CD4-positive, alpha-beta T cell treated with Interleukin-17A for 1 hour (primary cell): ENCODE results near the gene ATP2B2.
"Not testable (repeated sequence)": the region's sequence is repeated elsewhere in the genome, so short reads cannot be mapped to it uniquely, and the experiment has no call there.

Experiments used
- DNase-seq: peaks from one replicate; pipeline ENCODE4 v3.0.0-alpha.2; 2020

The ATP2B2 gene

GRCh38 chr3:10505050-10505790 is at the start of gene ATP2B2:
TSS of gene ATP2B2 (minus strand) at chr3:10505586. CDS start at chr3:10449543, 56,043 bp downstream.
- peak; percentile 5 for DNase-seq

- no peak for DNase-seq
Observed at GRCh38 chr3:10554746-10555145, 49.4 kb upstream of the ATP2B2 start.

- no peak for DNase-seq
Observed at GRCh38 chr3:10554236-10554611, 48.8 kb upstream of the ATP2B2 start.

GRCh38 chr3:10553591-10554235 is 48.3 kb upstream of the ATP2B2 start:
- DNase-seq: no peak

- DNase-seq: peak; percentile 30
Observed at GRCh38 chr3:10552631-10552943, 47.2 kb upstream of the ATP2B2 start.

- DNase-seq: peak; percentile 76
Observed at GRCh38 chr3:10551821-10552630, 46.6 kb upstream of the ATP2B2 start.

DNA sequence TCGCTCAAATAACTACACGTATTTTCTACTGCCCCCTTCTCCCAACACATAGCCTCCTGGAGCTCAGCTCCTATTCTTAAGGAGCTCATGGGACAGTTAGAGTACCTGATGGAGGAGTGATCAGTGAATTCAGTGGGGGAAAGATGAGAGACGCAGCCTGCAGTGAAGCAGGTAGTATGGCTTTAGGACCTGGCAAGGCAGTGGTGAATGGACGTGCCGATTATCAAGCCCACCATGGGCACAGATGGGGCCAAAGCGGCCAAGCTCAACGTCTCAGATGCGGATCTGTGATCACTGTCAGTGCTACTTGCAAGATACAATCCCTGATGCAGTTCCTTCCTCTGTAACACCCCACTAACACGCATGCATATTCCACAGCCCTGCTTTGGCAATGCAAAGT is 45.8 kb upstream of the ATP2B2 start:
- no peak for DNase-seq

DNA sequence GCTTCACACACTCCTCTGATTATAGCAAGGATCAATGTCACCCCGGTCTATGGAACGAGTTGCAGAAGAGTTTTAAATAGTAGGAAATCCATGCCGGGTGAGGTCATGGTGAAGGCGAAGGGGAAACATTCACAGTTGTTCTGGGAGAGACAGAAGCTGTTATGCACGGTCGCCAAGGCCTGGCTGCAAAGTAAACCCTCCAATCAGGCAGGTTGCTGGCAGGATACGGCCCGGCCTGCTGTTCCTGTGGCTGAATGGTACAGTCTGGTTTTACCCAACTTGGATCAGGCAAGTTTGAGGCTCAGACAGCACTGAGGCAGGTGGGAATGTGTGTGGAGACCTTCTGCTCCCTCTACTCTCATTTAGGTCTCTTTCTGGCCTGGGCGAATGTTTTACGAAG is 45.3 kb upstream of the ATP2B2 start:
- no peak for DNase-seq

GRCh38 chr3:10549617-10550230 is 44.3 kb upstream of the ATP2B2 start:
- DNase-seq: no peak

DNA sequence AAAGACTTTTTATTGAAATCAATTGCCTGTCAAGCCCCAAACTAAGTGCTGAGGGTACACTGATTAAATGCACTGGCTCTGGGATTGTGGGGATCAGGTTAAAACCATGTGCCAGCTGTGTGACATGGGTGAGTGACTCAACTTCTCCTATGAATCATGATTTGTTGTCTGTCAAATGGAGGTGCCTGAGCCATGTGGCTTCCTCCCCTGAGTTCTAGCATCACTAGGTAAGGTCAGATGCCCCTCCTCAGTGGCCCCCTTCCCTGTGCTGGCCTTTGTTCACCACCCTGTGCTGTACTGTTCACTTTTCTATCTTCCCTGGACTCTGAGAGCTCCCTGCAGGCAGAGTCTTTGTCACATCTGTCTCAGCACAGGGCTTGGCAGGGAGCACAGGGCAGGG is 43.6 kb upstream of the ATP2B2 start:
- DNase-seq: no peak

DNA sequence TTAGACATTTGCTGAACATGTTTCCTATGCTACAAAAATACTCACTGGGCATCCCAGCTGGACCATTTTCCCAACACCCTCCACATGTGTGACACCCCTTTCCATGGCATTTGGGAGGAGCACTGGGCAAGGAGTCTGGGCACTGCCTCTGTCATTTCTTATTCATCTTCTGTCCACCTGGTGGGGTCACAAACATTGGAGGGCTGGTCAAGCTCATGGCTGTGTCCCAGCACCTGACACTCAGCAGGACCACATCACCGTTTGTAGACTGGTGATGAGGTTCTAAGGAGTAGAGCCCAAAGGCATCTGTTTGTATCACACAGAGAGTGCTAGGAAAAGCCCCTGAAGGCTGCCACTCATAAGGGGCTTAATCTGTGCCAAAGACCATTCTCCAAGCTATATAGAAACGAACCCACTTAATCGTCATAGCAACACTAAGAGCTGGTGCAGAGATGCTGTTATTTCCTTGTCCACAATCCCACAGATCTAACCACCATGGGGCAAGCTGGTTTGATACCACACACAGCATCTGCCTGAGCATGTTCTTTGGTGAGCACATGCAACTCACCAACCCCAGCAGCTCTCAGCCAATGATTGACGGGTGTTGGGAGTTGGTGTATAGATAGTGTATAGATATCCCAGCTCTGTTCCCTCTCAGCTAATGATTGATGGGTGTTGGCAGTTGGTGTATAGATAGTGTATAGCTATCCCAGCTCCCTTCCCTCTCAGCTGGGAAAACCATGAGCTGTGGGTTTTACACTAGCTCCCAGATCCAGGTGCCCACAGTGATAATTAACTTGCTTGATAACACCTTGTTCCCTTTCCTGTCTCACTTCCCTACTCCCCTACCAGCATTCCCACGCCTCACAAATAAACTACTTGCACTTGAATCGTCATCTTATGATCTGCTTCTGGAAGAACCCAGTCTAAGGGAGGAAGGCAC is 42.7 kb upstream of the ATP2B2 start:
- peak; percentile 20 for DNase-seq

- no peak for DNase-seq
Observed at GRCh38 chr3:10547413-10547812, 42.0 kb upstream of the ATP2B2 start.

DNA sequence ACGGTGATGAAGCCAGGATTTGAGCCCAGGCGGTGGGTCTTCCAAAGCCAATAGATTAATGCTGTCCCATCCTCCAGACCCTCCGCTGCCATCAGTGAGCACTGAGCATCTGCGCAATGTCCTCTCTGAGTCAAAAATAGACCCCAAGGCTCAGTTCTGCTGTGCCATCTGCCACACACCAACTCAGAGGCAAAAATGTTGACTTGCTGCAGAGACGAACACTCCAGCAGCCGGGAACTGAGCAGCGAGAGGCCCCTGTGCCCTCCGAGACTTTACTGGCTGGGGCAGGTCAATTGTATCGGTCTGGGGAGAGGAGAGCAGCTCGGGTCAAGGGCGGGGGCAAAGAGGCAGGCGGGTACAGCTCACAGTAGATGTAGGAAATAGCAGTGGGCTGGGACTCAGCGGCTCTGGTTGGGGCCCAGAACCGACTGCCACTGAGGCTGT is 41.5 kb upstream of the ATP2B2 start:
- no peak for DNase-seq

DNA sequence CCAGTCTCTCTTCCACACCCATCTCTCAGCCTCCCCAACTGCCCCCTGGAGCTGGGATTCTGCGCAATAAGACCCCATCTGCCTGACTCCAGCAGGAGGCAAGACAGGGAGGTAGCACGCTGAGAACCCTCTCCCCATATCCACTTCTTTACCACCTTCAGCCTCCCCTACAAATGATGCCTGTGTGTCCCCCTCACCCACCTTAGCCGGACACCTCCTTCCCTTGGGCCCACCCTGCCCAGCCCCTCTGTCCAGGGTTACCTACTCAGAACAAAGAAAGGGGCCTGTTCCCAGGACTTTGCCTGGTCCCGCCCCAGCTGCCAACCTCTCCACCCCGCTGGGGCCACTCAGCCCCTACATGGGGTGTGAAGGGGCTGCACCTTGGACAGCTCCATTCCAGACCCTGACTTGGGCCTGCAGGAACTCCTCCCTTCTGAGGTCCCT is 40.8 kb upstream of the ATP2B2 start:
- no peak for DNase-seq

- no peak for DNase-seq
Observed at GRCh38 chr3:10542518-10542917, 37.1 kb upstream of the ATP2B2 start.

DNA sequence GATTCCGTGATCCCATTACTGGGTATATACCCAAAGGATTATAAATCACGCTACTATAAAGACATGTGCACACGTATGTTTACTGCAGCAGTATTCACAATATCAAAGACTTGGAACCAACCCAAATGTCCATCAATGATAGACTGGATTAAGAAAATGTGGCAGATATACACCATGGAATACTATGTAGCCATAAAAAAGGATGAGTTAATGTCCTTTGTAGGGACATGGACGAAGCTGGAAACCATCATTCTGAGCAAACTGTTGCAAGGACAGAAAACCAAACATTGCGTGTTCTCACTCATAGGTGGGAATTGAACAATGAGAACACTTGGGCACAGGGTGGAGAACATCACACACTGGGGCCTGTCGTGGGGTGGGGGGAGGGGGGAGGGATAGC is 35.0 kb upstream of the ATP2B2 start:
- not testable (repeated sequence) for DNase-seq

DNA sequence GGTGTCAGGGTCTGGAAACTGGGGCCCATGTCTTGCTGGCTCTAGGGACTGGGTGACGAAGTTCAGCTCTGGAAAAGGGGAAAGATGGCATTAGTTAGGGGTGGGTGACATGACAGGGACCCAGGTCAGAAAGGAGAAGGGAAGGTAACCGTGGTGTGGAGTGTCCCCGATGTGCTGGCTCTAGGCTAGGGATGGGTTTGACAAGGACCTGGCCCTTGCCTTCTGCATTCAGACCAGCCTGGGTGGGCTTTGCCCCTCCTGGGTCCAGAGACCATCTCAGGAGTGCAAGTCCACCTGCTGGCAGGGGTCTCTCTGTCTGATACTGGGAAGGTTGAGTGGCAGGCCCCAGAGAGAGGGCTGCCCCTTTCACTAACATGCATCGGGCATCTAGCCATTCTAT is 28.7 kb upstream of the ATP2B2 start:
- no peak for DNase-seq

DNA sequence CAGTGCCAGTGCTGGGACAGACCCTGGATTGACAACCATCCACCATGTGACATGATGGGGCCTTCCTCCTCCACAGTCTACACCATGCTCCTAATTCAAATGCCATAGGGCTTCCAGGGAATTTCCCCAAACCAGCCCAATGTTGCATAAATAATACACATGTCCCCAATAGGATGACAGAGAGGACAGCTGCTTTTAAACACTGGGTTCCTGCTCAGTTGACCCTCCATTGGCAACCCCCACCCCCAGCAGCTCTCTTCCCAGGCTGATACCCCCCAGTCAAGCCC is 28.3 kb upstream of the ATP2B2 start:
- no peak for DNase-seq

GRCh38 chr3:10532939-10533736 is 27.8 kb upstream of the ATP2B2 start:
- DNase-seq: no peak

- DNase-seq: no peak
Observed at GRCh38 chr3:10531031-10531430, 25.6 kb upstream of the ATP2B2 start.

GRCh38 chr3:10530241-10530640 is 24.9 kb upstream of the ATP2B2 start:
- no peak for DNase-seq

DNA sequence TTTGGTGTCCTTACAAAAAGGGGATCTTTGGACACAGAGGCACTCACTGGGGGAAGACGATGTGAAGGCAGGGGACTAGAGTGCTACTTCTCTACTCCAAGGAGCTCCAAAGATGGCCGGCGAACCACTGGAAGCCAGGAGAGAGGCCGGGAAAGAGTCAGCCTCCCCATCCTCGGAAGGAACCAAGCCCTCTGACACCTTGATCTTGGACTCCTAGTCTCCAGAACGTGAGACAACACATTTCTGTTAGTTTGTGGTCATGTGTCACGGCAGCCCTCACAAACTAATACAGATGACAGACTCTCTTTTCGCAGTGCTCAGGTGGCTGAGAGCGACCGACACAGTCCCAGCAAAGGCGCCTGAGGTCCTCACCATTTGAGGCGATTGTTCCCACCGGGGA is 24.4 kb upstream of the ATP2B2 start:
- no peak for DNase-seq
